Stimulated activated CD4-positive, alpha-beta T cell treated with anti-CD3 and anti-CD28 coated beads, Interleukin-4, amount 100 ng/mL, for 48 hours (primary cell): ENCODE measurements around the gene MAP6.
A peak's percentile ranks its signal among the peaks of the same experiment; 100 is the strongest.

Source experiments
- DNase-seq, 2 donors: peaks; one replicate each; pipeline ENCODE4 v3.0.0-alpha.2; 2020; ENCODE audit warnings: low read depth in 2 of 2

Gene MAP6

GRCh38 chr11:75568616-75569219 lies 100.1 kb downstream of the MAP6 start:
- no peak for DNase-seq

- no peak for DNase-seq
Measured at GRCh38 chr11:75567971-75568370, 100.9 kb downstream of the MAP6 start.

GRCh38 chr11:75566763-75567279 lies 102.0 kb downstream of the MAP6 start:
- DNase-seq, result no peak

- no peak for DNase-seq
Measured at GRCh38 chr11:75565916-75566762, 102.7 kb downstream of the MAP6 start.

- no peak for DNase-seq
Measured at GRCh38 chr11:75565221-75565814, 103.5 kb downstream of the MAP6 start.

GRCh38 chr11:75563978-75564552 lies 104.8 kb downstream of the MAP6 start:
- DNase-seq, result no peak

- DNase-seq, result no peak
Measured at GRCh38 chr11:75563501-75563977, 105.3 kb downstream of the MAP6 start.

GRCh38 chr11:75562836-75563484 lies 105.9 kb downstream of the MAP6 start:
- DNase-seq, result no peak

- DNase-seq, result peak; percentile 60 to 73
Measured at GRCh38 chr11:75562048-75562835, 106.6 kb downstream of the MAP6 start, which contains the start of gene SERPINH1. SERPINH1 (plus strand) TSS chr11:75562253; CDS start chr11:75566350, 4,097 bp downstream.

- no peak for DNase-seq
Measured at GRCh38 chr11:75561426-75562047, 107.3 kb downstream of the MAP6 start.

- DNase-seq, result no peak
Measured at GRCh38 chr11:75560644-75561043, 108.2 kb downstream of the MAP6 start.

GRCh38 chr11:75558939-75559843 lies 109.6 kb downstream of the MAP6 start:
- DNase-seq, result no peak

GRCh38 chr11:75557666-75558494 lies 111.0 kb downstream of the MAP6 start:
- DNase-seq, result no peak

- no peak for DNase-seq
Measured at GRCh38 chr11:75556275-75556674, 112.6 kb downstream of the MAP6 start.

GRCh38 chr11:75555079-75555811 lies 113.6 kb downstream of the MAP6 start:
- no peak for DNase-seq

- DNase-seq, result no peak
Measured at GRCh38 chr11:75554258-75555022, 114.4 kb downstream of the MAP6 start.

GRCh38 chr11:75553889-75554257 lies 115.0 kb downstream of the MAP6 start:
- DNase-seq, result no peak
